Measurements from ENCODE around the gene TCEAL1.
A peak's percentile ranks its signal among the peaks of the same experiment; 100 is the strongest.
"Not testable (repeated sequence)": the region's sequence is repeated elsewhere in the genome, so short reads cannot be mapped to it uniquely, and the experiment has no call there.

The TCEAL1 gene, protein sequence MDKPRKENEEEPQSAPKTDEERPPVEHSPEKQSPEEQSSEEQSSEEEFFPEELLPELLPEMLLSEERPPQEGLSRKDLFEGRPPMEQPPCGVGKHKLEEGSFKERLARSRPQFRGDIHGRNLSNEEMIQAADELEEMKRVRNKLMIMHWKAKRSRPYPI

DNA sequence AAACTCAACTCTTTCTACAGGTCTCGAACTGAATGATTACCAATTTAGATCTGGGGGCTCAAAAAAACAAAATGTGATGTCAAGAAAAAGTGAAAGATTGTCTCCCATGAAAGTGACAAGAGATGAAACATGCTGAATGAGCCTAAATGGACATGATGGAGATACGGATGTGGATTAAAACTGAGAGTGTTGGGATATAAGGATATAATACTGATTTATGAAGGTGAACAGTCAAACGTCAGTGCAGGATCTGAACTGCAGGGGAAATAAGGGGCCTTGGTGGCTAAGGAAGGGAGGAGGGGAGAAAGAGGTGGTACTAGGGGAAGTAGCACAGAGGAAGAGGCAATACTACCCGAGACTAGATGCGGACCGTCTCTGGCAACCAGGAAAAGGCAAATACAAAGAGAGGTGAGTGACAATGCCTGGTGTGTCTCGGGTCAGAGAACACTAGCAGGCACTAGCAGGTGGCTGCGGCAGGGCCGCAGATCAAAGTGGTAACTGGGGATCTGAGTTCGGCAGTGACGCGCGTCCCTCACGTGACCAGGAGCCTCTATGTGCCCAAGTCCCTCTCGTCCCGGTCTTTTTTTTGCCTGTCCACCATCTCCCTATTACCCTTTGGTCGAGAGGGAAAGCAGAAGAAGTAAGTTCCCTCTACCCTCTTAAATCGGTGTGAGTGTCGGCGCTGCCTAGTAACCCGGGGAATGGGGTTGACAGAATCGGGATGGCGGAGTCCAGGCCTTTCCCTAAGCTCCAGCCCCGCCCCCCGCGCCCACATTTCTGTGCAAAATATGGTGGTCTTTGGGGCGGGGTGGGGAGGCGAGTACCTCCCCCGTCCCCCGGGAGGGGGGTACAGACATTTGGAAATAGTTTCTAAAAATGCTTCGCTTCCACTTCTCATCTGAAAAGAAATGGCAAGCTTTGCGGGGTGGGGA lies at the start of gene TCEAL1:
TSS of gene TCEAL1 (plus strand) at position 590 of the 932 bp plus-strand sequence. CDS start 942 bp downstream, outside the sequence.
- DNase-seq = peak; percentile 50

DNA sequence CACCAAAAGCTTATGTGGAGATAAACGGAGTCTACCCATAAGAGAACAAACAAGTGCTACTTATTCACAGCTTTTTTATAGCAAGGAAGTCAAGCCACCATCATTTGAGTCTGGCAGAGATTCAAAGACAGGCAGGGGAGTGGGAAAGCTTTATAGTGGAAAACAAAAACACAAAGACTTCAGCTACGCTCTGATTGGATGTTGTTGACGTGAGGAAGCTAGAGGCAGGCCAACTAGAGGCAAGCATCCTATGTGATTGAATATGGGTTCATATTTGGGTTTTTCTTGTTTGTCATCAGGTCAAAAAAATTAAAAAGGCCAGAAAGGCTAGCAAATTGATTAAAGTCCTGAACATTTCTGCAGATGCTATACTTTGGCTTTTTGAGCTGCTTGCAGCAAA lies 44.2 kb upstream of the TCEAL1 start:
- no peak for DNase-seq

DNA sequence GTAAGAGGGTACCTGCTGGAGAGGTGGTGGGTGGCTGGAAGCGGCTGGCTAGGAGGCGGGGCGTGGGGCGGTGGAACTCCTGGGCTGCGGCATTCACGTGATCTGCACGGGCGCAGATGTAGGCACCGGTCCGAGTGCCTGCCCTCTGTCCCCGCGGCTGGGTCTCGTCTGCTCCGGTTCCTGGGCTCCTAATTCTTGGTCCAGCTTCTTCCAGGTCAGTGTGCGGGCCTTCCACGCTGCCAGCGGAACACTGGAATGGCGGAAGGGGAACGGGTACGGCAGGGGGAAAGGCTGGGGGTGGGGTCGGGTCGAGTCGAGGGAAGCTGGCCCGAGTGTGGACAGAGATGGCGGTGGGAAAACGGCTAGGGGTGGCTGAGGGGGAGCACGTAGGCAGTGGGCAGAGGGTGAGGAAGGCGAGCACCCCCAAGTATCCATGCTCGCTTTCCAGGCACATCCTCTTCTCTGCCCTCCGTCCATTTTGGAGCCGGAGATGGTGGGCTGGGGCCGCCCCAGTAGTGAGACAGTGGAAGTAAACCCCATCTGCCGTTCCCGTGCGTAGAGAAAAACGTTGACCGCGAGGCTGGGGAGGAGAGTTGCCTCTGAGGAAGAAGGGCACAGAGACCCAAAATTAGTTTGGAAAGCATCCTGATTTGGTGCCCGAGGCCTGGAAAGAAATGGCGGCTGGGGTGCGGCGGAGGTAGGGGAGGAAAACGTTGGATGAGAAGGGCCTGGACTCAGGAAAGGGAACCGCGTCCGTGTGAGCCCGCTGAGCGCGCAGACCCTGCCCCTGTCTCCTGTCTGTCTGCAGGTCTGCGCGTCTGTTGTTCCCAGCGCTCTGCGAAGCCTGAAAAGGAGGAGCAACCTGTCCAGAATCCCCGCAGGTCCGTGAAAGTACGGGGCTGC lies 43.1 kb upstream of the TCEAL1 start, which contains the start of gene TCEAL4:
TSS of gene TCEAL4 (plus strand) at position 105 of the 903 bp plus-strand sequence. CDS start 1,161 bp downstream, outside the sequence.
- DNase-seq = peak; percentile 31

DNA sequence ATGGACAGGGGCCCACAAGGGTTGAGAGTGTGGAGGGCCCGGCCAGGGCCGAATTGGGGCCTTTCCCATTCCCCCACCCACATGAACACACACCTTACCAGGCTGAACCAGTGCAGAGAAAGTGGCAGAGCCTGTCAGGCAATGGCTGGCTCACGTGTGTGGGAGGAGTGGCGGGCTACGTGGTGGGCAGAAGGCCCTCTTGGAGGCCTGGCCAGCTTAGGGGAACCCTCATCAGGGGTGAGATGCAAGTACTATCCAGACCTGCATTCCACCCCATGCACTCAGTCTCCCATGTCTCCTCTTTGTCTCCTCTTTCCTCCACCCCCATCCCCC lies 42.5 kb upstream of the TCEAL1 start:
- no peak for DNase-seq

DNA sequence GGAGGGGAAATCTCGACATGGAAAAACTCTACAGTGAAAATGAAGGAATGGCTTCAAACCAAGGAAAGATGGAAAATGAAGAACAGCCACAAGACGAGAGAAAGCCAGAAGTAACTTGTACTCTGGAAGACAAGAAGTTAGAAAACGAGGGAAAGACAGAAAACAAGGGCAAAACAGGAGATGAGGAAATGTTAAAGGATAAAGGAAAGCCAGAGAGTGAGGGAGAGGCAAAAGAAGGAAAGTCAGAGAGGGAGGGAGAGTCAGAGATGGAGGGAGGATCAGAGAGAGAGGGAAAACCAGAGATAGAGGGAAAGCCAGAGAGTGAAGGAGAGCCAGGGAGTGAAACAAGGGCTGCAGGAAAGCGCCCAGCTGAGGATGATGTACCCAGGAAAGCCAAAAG lies 42.1 kb upstream of the TCEAL1 start:
- no peak for DNase-seq

DNA sequence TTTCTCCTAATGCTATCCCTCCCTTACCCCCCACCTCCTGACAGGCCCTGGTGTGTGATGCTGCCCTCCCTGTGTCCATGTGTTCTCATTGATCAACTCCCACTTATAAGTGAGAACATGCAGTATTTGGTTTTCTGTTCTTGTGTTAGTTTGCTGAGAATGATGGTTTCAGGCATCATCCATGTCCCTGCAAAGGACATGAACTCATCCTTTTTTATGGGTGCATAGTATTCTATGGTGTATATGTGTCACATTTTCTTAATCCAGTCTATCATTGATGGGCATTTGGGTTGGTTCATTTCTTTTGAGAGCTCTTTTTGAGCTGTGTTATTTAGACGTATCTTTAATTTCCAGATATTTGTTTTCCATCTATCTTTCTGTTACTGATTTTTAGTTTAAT lies 36.5 kb upstream of the TCEAL1 start:
- DNase-seq = not testable (repeated sequence)

DNA sequence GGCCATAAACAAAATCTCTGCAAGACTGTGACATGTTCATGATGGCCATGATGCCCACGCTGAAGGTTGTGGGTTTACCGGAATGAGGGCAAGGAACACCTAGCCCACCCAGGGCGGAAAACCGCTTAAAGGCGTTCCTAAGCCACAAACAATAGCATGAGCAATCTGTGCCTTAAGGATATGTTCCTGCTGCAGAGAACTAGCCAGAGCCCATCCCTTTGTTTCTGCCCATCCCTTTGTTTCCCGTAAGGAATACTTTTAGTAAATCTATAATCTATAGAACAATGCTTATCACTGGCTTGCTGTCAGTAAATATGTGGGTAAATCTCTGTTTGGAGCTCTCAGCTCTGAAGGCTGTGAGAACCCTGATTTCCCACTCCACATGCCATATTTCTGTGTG lies 33.6 kb upstream of the TCEAL1 start:
- DNase-seq = not testable (repeated sequence)

DNA sequence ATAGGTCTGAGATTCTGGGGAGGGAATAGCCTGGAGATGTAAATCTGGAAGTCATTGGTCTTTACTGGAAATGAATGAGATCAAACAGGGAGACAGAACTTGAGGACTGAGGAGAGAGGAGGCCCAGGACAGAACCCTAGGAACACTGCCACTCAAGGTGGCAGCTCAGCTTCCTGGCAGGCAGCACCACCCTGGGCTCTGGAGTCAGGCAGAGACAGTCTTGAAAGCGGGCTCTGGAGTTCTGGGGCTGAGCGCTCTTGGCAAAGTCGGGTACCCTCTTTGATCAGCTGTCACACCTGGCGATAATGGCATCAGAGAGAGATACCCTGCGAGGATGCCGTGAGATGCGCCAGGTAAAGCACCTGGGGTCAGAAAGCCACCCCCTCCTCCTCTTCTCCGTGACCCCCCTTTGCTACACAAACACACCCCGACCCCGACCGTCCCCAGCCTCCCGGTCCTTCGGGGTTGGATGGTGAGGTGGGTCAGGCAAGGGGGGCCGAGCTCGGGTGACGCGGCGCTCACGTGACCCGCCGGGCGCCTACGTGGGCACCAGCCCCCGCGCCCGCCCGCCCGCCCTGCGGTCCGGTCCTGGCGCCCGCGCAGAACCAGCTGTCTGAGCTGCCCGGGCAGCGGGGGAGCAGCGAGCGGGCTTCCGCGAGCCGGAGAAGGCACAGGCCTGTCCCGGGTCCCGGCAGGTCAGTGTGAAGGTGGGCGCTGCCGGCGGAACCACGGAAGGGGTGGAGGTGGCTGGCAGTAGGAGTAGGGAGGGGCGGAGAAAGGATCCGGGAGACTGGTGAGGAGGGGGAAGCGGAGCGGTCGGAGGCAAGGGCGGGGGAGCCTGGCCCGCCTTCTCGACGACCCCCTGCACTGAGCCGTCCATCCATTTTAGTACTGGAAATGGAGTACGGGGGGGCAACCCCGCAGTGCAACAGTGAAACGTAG lies 21.1 kb upstream of the TCEAL1 start, which contains the start of gene TCEAL3:
TSS of gene TCEAL3 (plus strand) at position 600 of the 942 bp plus-strand sequence. CDS start 1,102 bp downstream, outside the sequence.
- peak; percentile 56 for DNase-seq

DNA sequence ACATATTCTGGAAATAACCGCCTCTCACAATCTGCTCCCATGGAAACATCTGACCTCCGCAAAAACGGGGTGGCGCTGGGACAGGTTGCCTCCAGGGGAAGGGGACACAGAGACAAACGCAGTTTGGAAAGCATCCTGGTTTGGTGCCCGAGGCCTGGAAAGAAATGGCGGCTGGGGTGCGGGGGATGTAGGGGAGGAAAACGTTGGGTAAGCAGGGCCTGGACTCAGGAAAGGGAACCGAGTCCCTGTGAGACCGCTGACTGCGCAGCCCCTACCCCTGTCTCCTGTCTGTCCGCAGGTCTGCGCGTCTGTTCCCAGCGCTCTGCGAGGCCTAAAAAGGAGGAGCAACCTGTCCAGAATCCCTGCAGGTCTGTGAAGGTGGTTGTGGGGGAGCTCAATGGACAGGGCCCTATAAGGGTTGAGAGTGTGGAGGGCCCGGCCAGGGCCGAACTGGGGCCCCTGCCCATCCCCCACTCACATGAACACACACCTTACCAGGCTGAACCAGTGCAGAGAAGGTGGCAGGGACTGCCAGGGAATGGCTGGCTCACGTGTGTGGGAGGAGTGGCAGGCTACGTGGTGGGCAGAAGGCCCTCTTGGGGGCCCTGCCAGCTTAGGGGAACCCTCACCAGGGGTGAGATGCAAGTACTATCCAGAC lies 20.3 kb upstream of the TCEAL1 start:
- no peak for DNase-seq

DNA sequence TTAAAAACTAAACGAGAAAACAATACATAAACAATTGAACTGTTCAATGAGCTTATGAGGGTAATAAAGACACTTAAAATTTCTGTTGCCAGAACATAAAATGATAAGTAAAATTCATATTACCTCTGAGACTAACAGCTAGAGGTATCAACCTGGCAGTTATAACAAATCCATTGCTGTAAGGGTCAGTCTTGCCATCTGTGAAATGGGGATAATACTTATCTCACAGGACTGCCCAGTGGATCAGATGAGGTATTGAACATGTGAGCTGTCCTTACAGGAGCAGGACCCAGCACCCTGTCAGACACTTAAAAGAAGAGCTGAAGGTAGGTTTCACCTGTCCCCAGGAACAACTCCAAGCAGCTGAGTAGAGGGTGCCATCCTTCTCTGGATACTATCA lies 18.5 kb upstream of the TCEAL1 start:
- DNase-seq = no peak

DNA sequence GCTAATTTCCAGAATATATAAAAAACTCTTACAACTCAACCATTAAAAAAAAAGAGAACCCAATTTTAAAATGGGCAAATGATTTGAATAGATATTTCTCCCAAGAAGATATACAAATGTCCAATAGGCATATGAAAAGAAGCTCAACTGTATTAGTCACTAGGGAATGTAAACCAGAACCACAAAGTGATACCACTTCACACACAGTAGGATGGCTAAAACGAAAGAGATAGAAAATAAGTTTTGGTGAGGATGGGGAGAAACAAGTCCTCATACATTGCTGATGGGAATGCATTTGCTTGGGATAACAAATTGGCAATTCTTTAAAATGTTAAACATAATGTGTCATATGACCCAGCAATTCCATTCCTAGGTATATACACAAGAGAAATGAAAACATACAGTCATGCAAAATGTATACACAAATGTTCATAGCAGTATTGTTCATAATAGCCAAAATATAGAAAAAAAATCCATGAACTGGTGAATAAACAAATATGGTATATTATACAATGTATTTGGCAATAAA lies 15.3 kb upstream of the TCEAL1 start:
- DNase-seq = no peak

DNA sequence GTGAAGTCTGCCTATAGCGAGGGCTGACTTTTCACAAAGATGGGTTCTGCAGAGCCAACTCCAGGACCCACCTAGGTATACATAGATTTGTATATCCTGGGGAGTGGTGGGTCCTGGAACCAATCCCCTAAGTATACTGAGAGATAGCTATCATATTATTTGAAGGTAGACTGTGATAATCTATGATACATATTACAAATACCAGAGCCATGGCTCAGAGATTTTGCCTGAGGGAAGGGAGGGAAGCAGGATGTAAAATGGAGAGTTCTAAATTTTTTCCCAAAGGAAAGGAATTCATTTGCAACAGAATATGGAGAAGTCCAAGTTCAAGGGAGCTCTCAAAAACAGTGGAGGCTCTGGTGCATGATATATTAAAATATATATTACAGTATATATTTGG lies 13.8 kb upstream of the TCEAL1 start:
- no peak for DNase-seq

DNA sequence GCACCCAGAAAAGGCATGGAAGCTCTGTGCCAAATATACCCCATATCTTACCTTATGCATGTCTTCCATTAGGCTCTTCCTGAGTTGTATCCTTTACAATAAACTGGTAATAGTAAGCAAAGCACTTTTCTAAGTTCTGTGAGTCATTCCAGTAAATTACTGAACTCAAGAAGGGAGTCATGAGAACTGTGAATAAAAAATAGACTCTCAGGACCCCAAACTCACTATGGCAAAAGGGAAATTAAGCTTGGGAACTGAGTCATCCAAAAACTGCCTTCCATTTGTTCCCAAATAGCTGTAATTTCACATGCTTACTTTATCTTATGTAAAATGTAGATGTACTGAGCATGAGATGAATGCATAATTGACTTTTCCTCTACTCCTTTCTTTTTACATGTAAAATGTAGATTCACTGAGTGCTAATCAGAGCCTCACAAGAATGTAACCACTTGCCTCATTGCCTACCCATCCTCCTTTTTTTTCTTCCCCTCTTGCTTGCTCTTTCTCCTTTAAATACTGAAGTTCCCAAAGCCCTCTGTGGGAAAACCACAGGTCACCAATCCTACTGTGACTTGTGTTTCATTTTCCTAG lies 12.9 kb upstream of the TCEAL1 start:
- no peak for DNase-seq

DNA sequence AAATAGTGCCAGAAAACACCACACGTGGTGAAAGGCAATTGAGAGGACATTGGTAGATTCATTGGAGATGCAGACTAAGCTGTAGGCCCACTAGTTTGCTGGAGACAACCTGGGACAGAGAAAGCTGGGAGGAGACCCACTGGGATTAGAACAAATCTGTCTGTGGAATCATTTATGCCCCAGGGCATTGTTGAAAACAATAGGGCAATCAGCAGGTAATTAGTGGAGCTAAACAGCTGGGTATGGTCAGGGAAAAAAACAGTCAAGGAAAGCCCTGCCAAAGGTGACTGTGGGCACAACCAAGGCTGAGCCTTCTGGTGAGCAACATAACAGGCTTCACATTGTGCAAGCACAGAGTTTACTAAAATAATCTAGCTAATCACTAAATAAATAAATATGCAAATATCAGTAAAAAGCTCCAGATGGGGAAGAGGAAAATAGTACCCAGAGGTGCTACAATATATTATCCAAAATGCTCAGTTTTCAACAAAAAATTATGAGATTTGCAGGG lies 12.0 kb upstream of the TCEAL1 start:
- no peak for DNase-seq

DNA sequence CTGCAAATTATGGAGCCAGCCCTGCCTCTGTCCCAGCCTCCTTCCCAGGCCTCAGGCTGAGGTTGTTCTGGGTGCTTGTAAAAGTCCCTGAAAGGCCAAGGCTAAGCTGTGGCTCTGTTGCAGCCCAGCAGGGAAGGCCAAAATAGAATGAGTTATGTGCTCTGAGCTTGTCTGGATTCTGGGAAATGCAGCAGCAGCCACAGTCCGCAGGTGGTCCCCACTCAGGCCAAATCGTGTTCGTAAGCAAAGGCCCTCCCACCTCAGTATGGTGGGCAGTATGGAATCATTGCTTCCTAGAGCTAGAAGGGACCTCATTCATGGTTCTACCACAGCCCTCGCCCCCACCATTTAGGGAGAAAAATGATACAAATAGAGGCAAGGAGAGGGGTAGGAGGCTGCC lies 4.7 kb upstream of the TCEAL1 start:
- no peak for DNase-seq

DNA sequence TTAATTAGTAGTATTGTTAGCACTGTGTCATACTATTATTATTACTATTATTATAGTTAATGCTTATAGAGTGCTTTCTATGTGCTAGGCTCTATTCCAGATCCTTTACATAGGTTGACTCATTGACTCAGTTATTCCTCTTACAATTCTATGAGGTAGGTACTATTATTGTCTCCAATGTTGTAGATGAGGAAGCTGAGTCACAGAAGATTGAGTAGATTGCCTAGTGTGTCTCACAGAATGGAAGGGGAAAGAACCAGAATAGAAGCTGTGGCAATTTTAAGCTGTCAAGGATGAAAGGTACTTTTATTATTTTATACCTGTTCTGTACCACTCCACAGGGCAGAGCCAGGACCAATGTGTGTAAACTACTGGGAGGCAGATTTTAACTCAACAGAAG lies 1.9 kb upstream of the TCEAL1 start:
- DNase-seq = no peak

DNA sequence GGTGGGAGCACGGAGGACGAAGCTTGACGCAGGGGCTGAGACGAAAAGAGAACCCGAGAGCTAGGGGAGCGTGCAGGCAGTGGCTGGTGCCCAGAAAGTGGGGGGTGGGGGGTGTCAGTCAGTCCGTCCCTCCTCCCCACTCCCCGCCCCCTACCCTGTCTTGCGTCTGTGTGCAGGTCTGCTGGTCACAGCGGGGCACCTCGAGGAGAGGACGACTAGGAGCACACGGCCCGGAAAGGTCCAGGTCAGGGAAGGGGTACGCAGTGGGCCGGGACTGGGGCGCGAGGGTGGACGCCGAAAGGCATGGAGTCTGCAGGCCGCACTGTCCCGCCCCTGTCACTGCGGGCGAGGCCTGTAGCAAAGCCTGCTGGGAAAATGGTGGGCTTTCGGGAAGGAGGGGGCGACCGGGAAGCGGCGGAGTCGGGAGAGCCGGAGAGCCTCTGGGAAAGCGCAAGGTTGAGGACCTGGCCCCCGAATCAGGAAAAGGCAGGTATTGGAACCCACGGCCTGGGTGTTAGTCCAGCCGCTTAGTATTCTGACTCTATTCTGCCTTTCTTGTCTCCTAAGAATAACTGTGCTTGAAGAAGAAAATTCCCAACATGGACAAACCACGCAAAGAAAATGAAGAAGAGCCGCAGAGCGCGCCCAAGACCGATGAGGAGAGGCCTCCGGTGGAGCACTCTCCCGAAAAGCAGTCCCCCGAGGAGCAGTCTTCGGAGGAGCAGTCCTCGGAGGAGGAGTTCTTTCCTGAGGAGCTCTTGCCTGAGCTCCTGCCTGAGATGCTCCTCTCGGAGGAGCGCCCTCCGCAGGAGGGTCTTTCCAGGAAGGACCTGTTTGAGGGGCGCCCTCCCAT lies 769 bp downstream of the TCEAL1 start:
- DNase-seq = peak; percentile 19

DNA sequence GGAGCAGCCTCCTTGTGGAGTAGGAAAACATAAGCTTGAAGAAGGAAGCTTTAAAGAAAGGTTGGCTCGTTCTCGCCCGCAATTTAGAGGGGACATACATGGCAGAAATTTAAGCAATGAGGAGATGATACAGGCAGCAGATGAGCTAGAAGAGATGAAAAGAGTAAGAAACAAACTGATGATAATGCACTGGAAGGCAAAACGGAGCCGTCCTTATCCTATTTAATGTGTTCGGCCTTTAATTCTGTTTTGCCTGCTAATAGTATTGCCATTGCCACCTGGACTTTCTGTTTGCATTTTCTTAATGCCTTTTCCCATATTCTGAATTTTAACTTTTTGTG lies 1.4 kb downstream of the TCEAL1 start:
- DNase-seq = no peak

DNA sequence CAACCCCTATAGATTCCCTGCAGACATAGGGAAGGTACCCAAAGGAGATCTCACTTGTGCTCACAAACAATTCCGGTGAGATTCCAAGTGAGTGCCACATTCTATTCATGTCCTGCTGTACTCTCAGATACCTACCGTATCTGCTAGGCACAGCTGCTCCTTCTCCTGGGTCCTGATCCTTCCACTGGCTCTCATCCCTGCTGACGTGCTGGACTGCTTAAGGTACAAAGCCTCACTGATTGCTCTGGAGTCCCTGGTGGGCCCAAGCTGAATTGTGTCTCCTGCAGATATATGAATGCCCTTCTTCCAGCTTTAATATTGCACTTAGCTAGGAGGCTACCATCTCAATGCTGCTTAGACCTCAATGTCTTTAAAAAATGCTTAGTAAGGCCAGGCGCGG lies 2.4 kb downstream of the TCEAL1 start:
- DNase-seq = no peak

DNA sequence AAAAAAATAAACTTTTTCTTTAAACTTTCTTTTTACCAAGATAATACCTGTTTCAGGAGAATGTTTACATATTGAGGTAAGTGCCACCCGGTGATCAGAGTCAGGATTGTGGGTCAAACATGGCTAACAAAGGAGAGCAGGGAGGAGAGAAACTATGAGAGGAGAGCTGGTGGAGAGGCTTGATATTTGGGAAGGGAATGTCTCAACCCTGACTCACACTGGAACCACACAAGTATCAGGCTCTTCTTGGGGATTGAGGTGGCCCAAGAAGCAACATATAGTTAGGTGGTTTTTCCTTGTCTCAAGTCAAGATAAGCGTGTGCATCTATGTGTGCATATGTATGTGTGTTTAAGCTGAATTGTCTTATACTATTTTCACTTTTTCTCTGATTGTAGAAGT lies 6.7 kb downstream of the TCEAL1 start:
- no peak for DNase-seq
